GM12878 (cell line): ENCODE data around the gene MCOLN2. TPM values are rescaled to one million over a fixed set of nuclear protein-coding genes. Genes with fewer than 3 reads are reported as not detected.

Experiments
- ATF7 ChIP-seq: fragments of 450-650 bp; IDR thresholded peaks from 2 replicates; pipeline ENCODE4 v1.6.1; 2016; ENCODE audit warnings: low read depth, mild to moderate bottlenecking
- BHLHE40 ChIP-seq, 2 experiments: fragments of 450-650 bp in 1 of 2; IDR thresholded peaks; 2 replicates each; pipeline ENCODE4 v1.6.1; 2011 to 2017; ENCODE audit warnings: low read depth in 2 of 2, borderline replicate concordance in 1 of 2, improper control_type of control experiment in 1 of 2, low read length in 1 of 2, mild to moderate bottlenecking in 1 of 2
- ESRRA ChIP-seq: IDR thresholded peaks from 2 replicates; pipeline ENCODE4 v1.6.1; 2012; ENCODE audit warnings: mild to moderate bottlenecking, low read length, improper control_type of control experiment
- ETV6 ChIP-seq, 2 experiments: fragments of 450-650 bp in 1 of 2; IDR thresholded peaks in 1 of 2; conservative IDR thresholded peaks in 1 of 2; 2 replicates each; pipeline ENCODE4 v1.6.1; 2014; ENCODE audit warnings: antibody characterized with exemption in 1 of 2, borderline replicate concordance in 1 of 2, low read depth in 1 of 2, mild to moderate bottlenecking in 1 of 2, moderate library complexity in 1 of 2
- EZH2 ChIP-seq: IDR thresholded peaks from 2 replicates; pipeline ENCODE4 v1.6.1; 2012; ENCODE audit warnings: low read depth, mild to moderate bottlenecking, control low read depth, inconsistent platforms, low read length, borderline replicate concordance; ENCODE audit not compliant: control insufficient read depth
- HCFC1 ChIP-seq: fragments of 150-350 bp; IDR thresholded peaks from 2 replicates; pipeline ENCODE4 v1.6.1; 2014; ENCODE audit warnings: low read length
- KAT2A ChIP-seq: conservative IDR thresholded peaks from 2 replicates; pipeline ENCODE4 v1.6.1; 2011; ENCODE audit warnings: low read depth, low read length; ENCODE audit not compliant: control insufficient read depth
- MEF2A ChIP-seq: IDR thresholded peaks from 2 replicates; pipeline ENCODE4 v1.6.1; 2011; ENCODE audit warnings: low read depth, mild to moderate bottlenecking, low read length, moderate library complexity; ENCODE audit not compliant: insufficient read depth
- MEF2B ChIP-seq: fragments of 450-650 bp; IDR thresholded peaks from 2 replicates; pipeline ENCODE4 v1.6.1; 2018; ENCODE audit warnings: mild to moderate bottlenecking, moderate library complexity; ENCODE audit not compliant: partially characterized antibody, poor library complexity, severe bottlenecking
- MTA3 ChIP-seq: IDR thresholded peaks from 2 replicates; pipeline ENCODE4 v1.6.1; 2012; ENCODE audit warnings: low read length, inconsistent platforms, borderline replicate concordance
- NBN ChIP-seq: fragments of 450-650 bp; IDR thresholded peaks from 2 replicates; pipeline ENCODE4 v1.6.1; 2016
- POLR2AphosphoS5 ChIP-seq: IDR thresholded peaks from 2 replicates; pipeline ENCODE4 v1.6.1; 2011; ENCODE audit warnings: mild to moderate bottlenecking, low read length, inconsistent platforms
- SP1 ChIP-seq: IDR thresholded peaks from one replicate; pipeline ENCODE4 v1.6.1; 2011; ENCODE audit warnings: low read depth, low read length
- SREBF1 ChIP-seq: IDR thresholded peaks from 2 replicates; pipeline ENCODE4 v1.6.1; 2012; ENCODE audit warnings: mild to moderate bottlenecking, low read length
- STAT1 ChIP-seq: fragments of 450-650 bp; conservative IDR thresholded peaks from 2 replicates; pipeline ENCODE4 v1.6.1; 2014; ENCODE audit warnings: antibody characterized with exemption, mild to moderate bottlenecking
- TAF1 ChIP-seq: IDR thresholded peaks from 2 replicates; pipeline ENCODE4 v1.6.1; 2011; ENCODE audit warnings: mild to moderate bottlenecking, low read depth, low read length, borderline replicate concordance
- TARDBP ChIP-seq: IDR thresholded peaks from 2 replicates; pipeline ENCODE4 v1.6.1; 2016; ENCODE audit warnings: borderline replicate concordance
- ZZZ3 ChIP-seq: IDR thresholded peaks from 2 replicates; pipeline ENCODE4 v1.6.1; 2011; ENCODE audit warnings: low read depth; ENCODE audit not compliant: control insufficient read depth, insufficient read length
- polyA plus RNA-seq, 11 experiments: library from polyadenylated mRNA; depleted of rRNA in 4 of 11; unstranded in 6 of 11; stranded (reverse) in 5 of 11; fragments of >200 nt; fragmentation: Nextera tagmentation in 4 of 11; fragmentation: Illumina TruSeq in 1 of 11; extraction: Ambion mirVana in 4 of 11; extraction: Trizol in 1 of 11; gene quantifications; 1 replicate in 1 of 11; 2 replicates in 10 of 11; pipeline versions ENCODE4 v1.2.1 to v1.2.3, GENCODE V29; 2011 to 2016; ENCODE audit warnings: inconsistent platforms in 2 of 11, missing spikeins in 2 of 11, low read depth in 1 of 11
- total RNA-seq, 4 experiments: library from RNA; depleted of rRNA in 3 of 4; stranded (reverse); fragments of >200 nt in 3 of 4; fragmentation: Illumina TruSeq in 1 of 4; extraction: Trizol in 1 of 4; gene quantifications; 2 replicates each; pipeline versions ENCODE4 v1.2.1 to v1.2.3, GENCODE V29; 2013 to 2021
- TF ChIP-seq, protein P1 (sequence below): fragments of 450-650 bp; IDR thresholded peaks from 2 replicates; pipeline ENCODE4 v1.6.1; 2017; ENCODE audit warnings: mild to moderate bottlenecking, moderate library complexity
- TF ChIP-seq, protein P2 (sequence below): fragments of 450-650 bp; IDR thresholded peaks from 2 replicates; pipeline ENCODE4 v1.6.1; 2017; ENCODE audit warnings: mild to moderate bottlenecking, low read depth, inconsistent platforms; ENCODE audit not compliant: poor library complexity, severe bottlenecking
- TF ChIP-seq, protein P3 (sequence below), 3 experiments: IDR thresholded peaks in 2 of 3; conservative IDR thresholded peaks in 1 of 3; 2 replicates each; pipeline ENCODE4 v1.5.1; 2011; ENCODE audit warnings: low read depth in 3 of 3, low read length in 3 of 3, mild to moderate bottlenecking in 3 of 3, control low read depth in 2 of 3, moderate library complexity in 2 of 3, inconsistent platforms in 1 of 3, mixed read lengths in 1 of 3; ENCODE audit not compliant: control insufficient read depth in 2 of 3, insufficient read depth in 1 of 3; ENCODE audit errors: extremely low read depth in 1 of 3
- TF ChIP-seq, protein P4 (sequence below): fragments of 450-650 bp; IDR thresholded peaks from 2 replicates; pipeline ENCODE4 v1.6.1; 2016; ENCODE audit warnings: mild to moderate bottlenecking

The MCOLN2 gene
- total and polyA plus RNA-seq, 10 of the 15 experiments (the other 5 are each of a cell fraction or from before 2014, with no cell fraction given) = 25.9 to 233 (median 109) TPM

DNA sequence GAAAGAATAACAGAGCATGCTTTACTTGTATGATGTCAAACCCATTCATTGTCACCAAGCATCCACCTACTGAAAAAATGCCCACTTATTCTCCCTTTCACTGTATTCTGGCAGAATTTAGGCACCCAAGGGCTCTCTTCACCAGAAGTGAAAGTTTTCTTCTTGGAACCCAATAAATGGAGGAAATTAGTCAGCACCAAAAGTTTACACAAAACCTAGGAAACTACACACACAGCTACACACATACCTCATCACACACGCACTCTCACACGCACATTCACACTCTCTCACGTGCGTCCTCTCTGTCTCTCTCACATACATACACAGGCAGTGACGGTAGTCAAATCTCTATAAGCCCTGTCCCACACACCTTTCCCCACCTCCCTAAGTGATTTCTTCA is 37.6 kb downstream of the MCOLN2 start (continued):
- TF ChIP-seq, protein P1, sequence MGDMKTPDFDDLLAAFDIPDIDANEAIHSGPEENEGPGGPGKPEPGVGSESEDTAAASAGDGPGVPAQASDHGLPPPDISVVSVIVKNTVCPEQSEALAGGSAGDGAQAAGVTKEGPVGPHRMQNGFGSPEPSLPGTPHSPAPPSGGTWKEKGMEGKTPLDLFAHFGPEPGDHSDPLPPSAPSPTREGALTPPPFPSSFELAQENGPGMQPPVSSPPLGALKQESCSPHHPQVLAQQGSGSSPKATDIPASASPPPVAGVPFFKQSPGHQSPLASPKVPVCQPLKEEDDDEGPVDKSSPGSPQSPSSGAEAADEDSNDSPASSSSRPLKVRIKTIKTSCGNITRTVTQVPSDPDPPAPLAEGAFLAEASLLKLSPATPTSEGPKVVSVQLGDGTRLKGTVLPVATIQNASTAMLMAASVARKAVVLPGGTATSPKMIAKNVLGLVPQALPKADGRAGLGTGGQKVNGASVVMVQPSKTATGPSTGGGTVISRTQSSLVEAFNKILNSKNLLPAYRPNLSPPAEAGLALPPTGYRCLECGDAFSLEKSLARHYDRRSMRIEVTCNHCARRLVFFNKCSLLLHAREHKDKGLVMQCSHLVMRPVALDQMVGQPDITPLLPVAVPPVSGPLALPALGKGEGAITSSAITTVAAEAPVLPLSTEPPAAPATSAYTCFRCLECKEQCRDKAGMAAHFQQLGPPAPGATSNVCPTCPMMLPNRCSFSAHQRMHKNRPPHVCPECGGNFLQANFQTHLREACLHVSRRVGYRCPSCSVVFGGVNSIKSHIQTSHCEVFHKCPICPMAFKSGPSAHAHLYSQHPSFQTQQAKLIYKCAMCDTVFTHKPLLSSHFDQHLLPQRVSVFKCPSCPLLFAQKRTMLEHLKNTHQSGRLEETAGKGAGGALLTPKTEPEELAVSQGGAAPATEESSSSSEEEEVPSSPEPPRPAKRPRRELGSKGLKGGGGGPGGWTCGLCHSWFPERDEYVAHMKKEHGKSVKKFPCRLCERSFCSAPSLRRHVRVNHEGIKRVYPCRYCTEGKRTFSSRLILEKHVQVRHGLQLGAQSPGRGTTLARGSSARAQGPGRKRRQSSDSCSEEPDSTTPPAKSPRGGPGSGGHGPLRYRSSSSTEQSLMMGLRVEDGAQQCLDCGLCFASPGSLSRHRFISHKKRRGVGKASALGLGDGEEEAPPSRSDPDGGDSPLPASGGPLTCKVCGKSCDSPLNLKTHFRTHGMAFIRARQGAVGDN = no peak
- TF ChIP-seq STAT1 (no peak), ESRRA (no peak), HCFC1 (no peak), SP1 (no peak), TAF1 (no peak), KAT2A (no peak), ATF7 (peak; percentile 92), MEF2B (peak; percentile 60), SREBF1 (no peak), ETV6 (conservative IDR thresholded peaks at IDR 0.05 in 1 of 2, IDR thresholded peaks at IDR 0.05 in 1 of 2; ENCODE audit: borderline replicate concordance in 1 of 2, low read depth in 1 of 2) (peak in 1 of 2 experiments; percentile 68; a peak in 1 of 4 replicates), MEF2A (no peak), ZZZ3 (no peak), EZH2 (no peak), NBN (peak; percentile 92), POLR2AphosphoS5 (peak; percentile 56; the same call in 1 of the 2 replicates), TARDBP (no peak), MTA3 (no peak), BHLHE40 (IDR thresholded peaks at IDR 0.05; ENCODE audit: borderline replicate concordance in 1 of 2, low read depth in 2 of 2, low read length in 1 of 2) (peak; percentile 98 to 99)
- TF ChIP-seq, protein P2, sequence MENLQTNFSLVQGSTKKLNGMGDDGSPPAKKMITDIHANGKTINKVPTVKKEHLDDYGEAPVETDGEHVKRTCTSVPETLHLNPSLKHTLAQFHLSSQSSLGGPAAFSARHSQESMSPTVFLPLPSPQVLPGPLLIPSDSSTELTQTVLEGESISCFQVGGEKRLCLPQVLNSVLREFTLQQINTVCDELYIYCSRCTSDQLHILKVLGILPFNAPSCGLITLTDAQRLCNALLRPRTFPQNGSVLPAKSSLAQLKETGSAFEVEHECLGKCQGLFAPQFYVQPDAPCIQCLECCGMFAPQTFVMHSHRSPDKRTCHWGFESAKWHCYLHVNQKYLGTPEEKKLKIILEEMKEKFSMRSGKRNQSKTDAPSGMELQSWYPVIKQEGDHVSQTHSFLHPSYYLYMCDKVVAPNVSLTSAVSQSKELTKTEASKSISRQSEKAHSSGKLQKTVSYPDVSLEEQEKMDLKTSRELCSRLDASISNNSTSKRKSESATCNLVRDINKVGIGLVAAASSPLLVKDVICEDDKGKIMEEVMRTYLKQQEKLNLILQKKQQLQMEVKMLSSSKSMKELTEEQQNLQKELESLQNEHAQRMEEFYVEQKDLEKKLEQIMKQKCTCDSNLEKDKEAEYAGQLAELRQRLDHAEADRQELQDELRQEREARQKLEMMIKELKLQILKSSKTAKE = peak; percentile 48
- TF ChIP-seq, protein P3, sequence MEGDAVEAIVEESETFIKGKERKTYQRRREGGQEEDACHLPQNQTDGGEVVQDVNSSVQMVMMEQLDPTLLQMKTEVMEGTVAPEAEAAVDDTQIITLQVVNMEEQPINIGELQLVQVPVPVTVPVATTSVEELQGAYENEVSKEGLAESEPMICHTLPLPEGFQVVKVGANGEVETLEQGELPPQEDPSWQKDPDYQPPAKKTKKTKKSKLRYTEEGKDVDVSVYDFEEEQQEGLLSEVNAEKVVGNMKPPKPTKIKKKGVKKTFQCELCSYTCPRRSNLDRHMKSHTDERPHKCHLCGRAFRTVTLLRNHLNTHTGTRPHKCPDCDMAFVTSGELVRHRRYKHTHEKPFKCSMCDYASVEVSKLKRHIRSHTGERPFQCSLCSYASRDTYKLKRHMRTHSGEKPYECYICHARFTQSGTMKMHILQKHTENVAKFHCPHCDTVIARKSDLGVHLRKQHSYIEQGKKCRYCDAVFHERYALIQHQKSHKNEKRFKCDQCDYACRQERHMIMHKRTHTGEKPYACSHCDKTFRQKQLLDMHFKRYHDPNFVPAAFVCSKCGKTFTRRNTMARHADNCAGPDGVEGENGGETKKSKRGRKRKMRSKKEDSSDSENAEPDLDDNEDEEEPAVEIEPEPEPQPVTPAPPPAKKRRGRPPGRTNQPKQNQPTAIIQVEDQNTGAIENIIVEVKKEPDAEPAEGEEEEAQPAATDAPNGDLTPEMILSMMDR (IDR thresholded peaks at IDR 0.05 in 2 of 3, conservative IDR thresholded peaks at IDR 0.05 in 1 of 3; ENCODE audit: control insufficient read depth in 2 of 3, extremely low read depth in 1 of 3, insufficient read depth in 1 of 3, low read depth in 3 of 3, low read length in 3 of 3) = no peak
- TF ChIP-seq, protein P4, sequence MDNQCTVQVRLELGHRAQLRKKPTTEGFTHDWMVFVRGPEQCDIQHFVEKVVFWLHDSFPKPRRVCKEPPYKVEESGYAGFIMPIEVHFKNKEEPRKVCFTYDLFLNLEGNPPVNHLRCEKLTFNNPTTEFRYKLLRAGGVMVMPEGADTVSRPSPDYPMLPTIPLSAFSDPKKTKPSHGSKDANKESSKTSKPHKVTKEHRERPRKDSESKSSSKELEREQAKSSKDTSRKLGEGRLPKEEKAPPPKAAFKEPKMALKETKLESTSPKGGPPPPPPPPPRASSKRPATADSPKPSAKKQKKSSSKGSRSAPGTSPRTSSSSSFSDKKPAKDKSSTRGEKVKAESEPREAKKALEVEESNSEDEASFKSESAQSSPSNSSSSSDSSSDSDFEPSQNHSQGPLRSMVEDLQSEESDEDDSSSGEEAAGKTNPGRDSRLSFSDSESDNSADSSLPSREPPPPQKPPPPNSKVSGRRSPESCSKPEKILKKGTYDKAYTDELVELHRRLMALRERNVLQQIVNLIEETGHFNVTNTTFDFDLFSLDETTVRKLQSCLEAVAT = peak; percentile 71
